Keratinocyte (primary cell): ENCODE data around the gene HEPHL1. TPM values are rescaled to one million over a fixed set of nuclear protein-coding genes. Genes with fewer than 3 reads are reported as not detected.
A peak's percentile ranks its signal among the peaks of the same experiment; 100 is the strongest.

Experiments
- DNase-seq: peaks from one replicate; pipeline ENCODE4 v3.0.0-alpha.2; 2011; ENCODE audit warnings: low read depth, missing footprints, low spot score
- FAIRE-seq: peaks from 2 replicates; lab custom pipeline; 2011; peaks lifted over from hg19 to GRCh38; lab: Jason Lieb, UNC
- H2AFZ ChIP-seq: 2 replicates; pipeline ENCODE4 v1.6.0; 2012; ENCODE audit warnings: low read length, control low read depth, inconsistent platforms; ENCODE audit not compliant: control insufficient read depth
- H3K27ac ChIP-seq: 2 replicates; pipeline ENCODE4 v1.5.1; 2011; ENCODE audit warnings: low read length; ENCODE audit not compliant: control insufficient read depth, insufficient read depth
- H3K27me3 ChIP-seq: 3 replicates; pipeline ENCODE4 v1.6.0; 2011; ENCODE audit warnings: low read length; ENCODE audit not compliant: control insufficient read depth, insufficient read depth; ENCODE audit errors: extremely low read depth
- H3K36me3 ChIP-seq, 2 experiments: 2 replicates in 1 of 2; 3 replicates in 1 of 2; pipeline ENCODE4 v1.5.1; 2011; ENCODE audit warnings: low read length in 2 of 2, mild to moderate bottlenecking in 1 of 2; ENCODE audit not compliant: control insufficient read depth in 2 of 2, insufficient read depth in 2 of 2; ENCODE audit errors: extremely low read depth in 1 of 2
- H3K4me1 ChIP-seq: 3 replicates; pipeline ENCODE4 v1.5.1; 2011; ENCODE audit warnings: low read length; ENCODE audit not compliant: control insufficient read depth, insufficient read depth; ENCODE audit errors: extremely low read depth
- H3K4me2 ChIP-seq: 3 replicates; pipeline ENCODE4 v1.6.0; 2011; ENCODE audit warnings: low read depth, low read length; ENCODE audit not compliant: control insufficient read depth, insufficient read depth; ENCODE audit errors: extremely low read depth
- H3K4me3 ChIP-seq, 3 experiments: fragments of 200-600 bp in 1 of 3; sonication (generic) in 1 of 3; 2 replicates in 2 of 3; 3 replicates in 1 of 3; pipeline ENCODE4 v1.5.1; 2011 to 2016; ENCODE audit warnings: low read length in 3 of 3, mild to moderate bottlenecking in 3 of 3, control low read depth in 2 of 3, inconsistent platforms in 1 of 3, low read depth in 1 of 3, mixed read lengths in 1 of 3, mixed run types in 1 of 3, moderate library complexity in 1 of 3; ENCODE audit not compliant: control insufficient read depth in 2 of 3, insufficient read depth in 2 of 3; ENCODE audit errors: extremely low read depth in 1 of 3
- H3K79me2 ChIP-seq: 2 replicates; pipeline ENCODE4 v1.6.0; 2012; ENCODE audit warnings: low read length; ENCODE audit not compliant: control insufficient read depth, insufficient read depth
- H3K9ac ChIP-seq: 3 replicates; pipeline ENCODE4 v1.6.0; 2011; ENCODE audit warnings: low read length; ENCODE audit not compliant: control insufficient read depth, insufficient read depth; ENCODE audit errors: extremely low read depth
- H3K9me1 ChIP-seq: 3 replicates; pipeline ENCODE4 v1.6.0; 2011; ENCODE audit warnings: low read length; ENCODE audit not compliant: control insufficient read depth, insufficient read depth; ENCODE audit errors: extremely low read depth
- H3K9me3 ChIP-seq: 2 replicates; pipeline ENCODE4 v1.5.1; 2012; ENCODE audit warnings: low read depth, low read length; ENCODE audit not compliant: control insufficient read depth
- H4K20me1 ChIP-seq: 3 replicates; pipeline ENCODE4 v1.6.0; 2011; ENCODE audit warnings: low read length; ENCODE audit not compliant: control insufficient read depth, insufficient read depth; ENCODE audit errors: extremely low read depth
- CTCF ChIP-seq, 3 experiments: IDR thresholded peaks in 1 of 3; conservative IDR thresholded peaks in 1 of 3; optimal IDR thresholded peaks in 1 of 3; 2 replicates in 2 of 3; 3 replicates in 1 of 3; pipeline versions ENCODE3 to v1.5.1; 2011; ENCODE audit warnings: low read length in 3 of 3, mild to moderate bottlenecking in 3 of 3, moderate library complexity in 2 of 3, control low read depth in 1 of 3, inconsistent platforms in 1 of 3; ENCODE audit not compliant: insufficient read depth in 2 of 3; ENCODE audit errors: extremely low read depth in 1 of 3
- EZH2 ChIP-seq: IDR thresholded peaks from one replicate; pipeline ENCODE4 v1.6.1; 2012; ENCODE audit warnings: inconsistent platforms, mild to moderate bottlenecking, low read length, moderate library complexity
- dilution Hi-C: fragments of 300-500 bp; cut with MboI; formaldehyde crosslinking; loops from one replicate; pipeline ENCODE4 v1.7.0; 2020; ENCODE audit warnings: low sequenced_read_pairs; ENCODE audit not compliant: extremely low pct_ligation_motif_present
- polyA plus RNA-seq, 5 experiments: library from polyadenylated mRNA; depleted of rRNA in 3 of 5; stranded (reverse) in 3 of 5; stranded (forward) in 1 of 5; unstranded in 1 of 5; fragments of >200 nt; gene quantifications; 1 replicate in 1 of 5; 2 replicates in 3 of 5; 3 replicates in 1 of 5; pipeline versions ENCODE4 v1.2.1 to v1.2.3, GENCODE V29; 2011 to 2012; ENCODE audit warnings: missing spikeins in 2 of 5, low read depth in 1 of 5, low replicate concordance in 1 of 5

Gene HEPHL1
- polyA plus RNA-seq, 1 donor (not counting 4 experiments of a cell fraction or from before 2014, with no cell fraction given) = 138 TPM

GRCh38 chr11:94130298-94131046, 109.3 kb downstream of the HEPHL1 start:
- peak overlapping the region; percentile 90 for H3K4me2 ChIP-seq
- no peak for TF ChIP-seq CTCF (optimal IDR thresholded peaks at IDR 0.05 in 1 of 3, IDR thresholded peaks at IDR 0.05 in 1 of 3, conservative IDR thresholded peaks at IDR 0.05 in 1 of 3; ENCODE audit: extremely low read depth in 1 of 3, insufficient read depth in 2 of 3, low read length in 3 of 3)
- TF ChIP-seq EZH2 = no peak
- H3K9me1 ChIP-seq = peaks cover 9% of the 10 kb centered on the region
- H3K9me3 ChIP-seq = no peaks in the 10 kb centered on the region
- no peak for DNase-seq
- peaks cover 7% of the 10 kb centered on the region for H4K20me1 ChIP-seq
- H3K79me2 ChIP-seq = peaks cover 70% of the 10 kb centered on the region
- dilution Hi-C loops = no loop called here
- H3K36me3 ChIP-seq = peaks cover 3 to 5% of the 10 kb centered on the region in 2 experiments
- H3K4me1 ChIP-seq = peaks cover 71% of the 10 kb centered on the region
- no peak overlapping the region for H2AFZ ChIP-seq
- FAIRE-seq = no peak
- H3K27me3 ChIP-seq = no peaks in the 10 kb centered on the region
- peak overlapping the region; percentile 95 for H3K9ac ChIP-seq
- H3K4me3 ChIP-seq = peak overlapping the region; percentile 72 to 97 (median 93)
- H3K27ac ChIP-seq = peak overlapping the region; percentile 95

- DNase-seq = no peak
- peak overlapping the region; percentile 90 for H3K4me2 ChIP-seq
- no peak overlapping the region for H2AFZ ChIP-seq
- FAIRE-seq = no peak
- peak overlapping the region; percentile 72 to 97 (median 93) for H3K4me3 ChIP-seq
- H3K27ac ChIP-seq = peak overlapping the region; percentile 95
- peaks cover 9% of the 10 kb centered on the region for H3K9me1 ChIP-seq
- H3K9me3 ChIP-seq = no peaks in the 10 kb centered on the region
- dilution Hi-C loops = no loop called here
- H3K79me2 ChIP-seq = peaks cover 72% of the 10 kb centered on the region
- peaks cover 78% of the 10 kb centered on the region for H3K4me1 ChIP-seq
- peak overlapping the region; percentile 95 for H3K9ac ChIP-seq
- peaks cover 7% of the 10 kb centered on the region for H4K20me1 ChIP-seq
- H3K27me3 ChIP-seq = no peaks in the 10 kb centered on the region
- peaks cover 3 to 5% of the 10 kb centered on the region in 2 experiments for H3K36me3 ChIP-seq
- TF ChIP-seq EZH2 (no peak), CTCF (optimal IDR thresholded peaks at IDR 0.05 in 1 of 3, IDR thresholded peaks at IDR 0.05 in 1 of 3, conservative IDR thresholded peaks at IDR 0.05 in 1 of 3; ENCODE audit: extremely low read depth in 1 of 3, insufficient read depth in 2 of 3, low read length in 3 of 3) (peak in 1 of 3 experiments; percentile 4)
Measured at GRCh38 chr11:94131047-94131717, 110.0 kb downstream of the HEPHL1 start.
